DMS 273 (cell line): ENCODE measurements around the gene PCDH12.
A peak's percentile ranks its signal among the peaks of the same experiment; 100 is the strongest.

Experiments used
- DNase-seq: peaks from one replicate; lab custom pipeline; 2025; ENCODE audit not compliant: unreplicated experiment; lab: John Stamatoyannopoulos, UW

Gene PCDH12

DNA sequence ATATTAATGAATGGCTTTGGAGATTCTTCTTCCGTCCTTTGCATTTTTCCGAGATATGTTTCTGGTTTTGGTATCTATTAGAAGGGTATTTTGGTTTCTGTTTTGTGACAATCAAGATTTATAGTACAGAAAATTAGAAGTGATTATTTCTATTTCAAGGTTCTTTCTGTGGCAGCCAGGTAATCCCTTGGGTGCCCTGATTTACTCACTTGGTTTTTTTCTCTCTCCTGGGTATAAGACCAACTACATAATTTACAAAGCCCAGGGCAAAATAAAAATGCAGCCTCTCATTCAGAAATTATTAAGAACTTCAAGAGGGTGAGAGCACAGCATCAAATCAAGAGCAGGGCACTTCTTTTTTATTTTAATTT lies 8.9 kb upstream of the PCDH12 start:
- no peak for DNase-seq

DNA sequence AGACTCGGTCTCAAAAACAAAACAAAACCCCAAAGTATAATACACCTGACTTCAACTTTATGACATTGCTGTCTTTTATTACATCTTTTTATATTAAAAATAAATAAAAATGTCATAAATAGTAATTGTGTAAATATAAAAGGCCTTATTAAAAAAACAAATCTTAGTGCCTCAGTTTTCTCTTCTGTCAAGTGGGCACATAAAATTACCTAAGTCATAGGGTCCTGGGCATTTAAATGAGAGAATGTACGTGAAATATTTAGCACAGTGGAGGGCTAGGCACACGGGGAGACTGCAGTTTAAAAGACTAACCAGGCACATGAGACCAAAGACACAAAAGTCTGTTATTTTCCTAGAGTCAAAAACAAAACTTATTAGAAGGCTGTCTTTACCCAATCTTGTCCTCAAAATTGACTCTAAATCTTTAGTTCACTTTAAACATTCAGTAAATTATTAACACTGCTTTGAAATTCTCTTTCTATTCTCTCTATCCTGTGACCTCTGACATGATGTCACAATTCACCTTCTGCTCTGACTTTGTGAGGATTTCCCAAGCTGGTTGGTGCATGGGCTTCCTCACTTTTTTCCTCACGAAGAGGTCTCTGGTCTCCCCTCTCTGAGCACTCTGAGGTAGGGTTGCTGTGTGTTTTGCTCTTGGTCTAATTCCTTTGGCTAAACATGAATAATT lies 8.4 kb upstream of the PCDH12 start:
- DNase-seq: no peak

DNA sequence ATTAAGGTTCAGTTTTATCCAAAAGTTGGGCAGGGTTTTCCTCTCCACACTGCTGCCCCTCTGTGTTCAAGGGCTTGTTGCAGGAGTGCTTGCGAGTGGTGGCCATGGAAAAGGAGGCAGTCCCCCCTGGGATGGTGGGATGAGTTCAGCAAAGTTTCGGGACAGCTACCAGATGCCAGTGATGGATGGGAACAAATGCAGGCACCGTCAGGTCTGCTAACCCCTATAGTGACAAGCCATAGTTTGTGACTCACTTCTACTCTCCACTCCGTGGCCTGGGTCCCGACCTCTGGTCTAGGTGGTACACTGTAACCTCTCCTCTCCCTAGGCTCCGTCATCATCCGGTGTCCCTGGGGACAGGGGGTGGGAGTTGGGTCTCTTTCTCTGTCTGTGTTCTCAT lies 7.1 kb upstream of the PCDH12 start:
- DNase-seq: no peak

DNA sequence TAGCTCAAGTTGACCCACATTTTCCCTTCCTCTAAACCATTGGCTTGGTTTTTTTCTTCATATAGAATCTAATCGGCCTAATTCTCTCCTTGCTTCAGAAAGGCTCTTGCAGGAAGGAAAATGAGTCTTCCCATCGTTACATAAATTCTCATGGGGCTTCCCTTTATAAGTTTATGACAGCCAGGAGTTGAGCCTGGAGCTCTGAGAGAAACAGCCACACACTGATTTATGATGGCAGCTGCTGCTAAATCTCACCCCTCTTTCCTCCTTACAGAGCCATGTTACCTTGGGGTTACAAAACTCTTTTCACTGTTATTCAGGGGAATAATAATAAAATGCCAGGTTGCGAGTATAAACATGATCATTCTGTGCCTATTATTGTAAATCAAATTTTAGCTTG lies 5.7 kb upstream of the PCDH12 start:
- no peak for DNase-seq

DNA sequence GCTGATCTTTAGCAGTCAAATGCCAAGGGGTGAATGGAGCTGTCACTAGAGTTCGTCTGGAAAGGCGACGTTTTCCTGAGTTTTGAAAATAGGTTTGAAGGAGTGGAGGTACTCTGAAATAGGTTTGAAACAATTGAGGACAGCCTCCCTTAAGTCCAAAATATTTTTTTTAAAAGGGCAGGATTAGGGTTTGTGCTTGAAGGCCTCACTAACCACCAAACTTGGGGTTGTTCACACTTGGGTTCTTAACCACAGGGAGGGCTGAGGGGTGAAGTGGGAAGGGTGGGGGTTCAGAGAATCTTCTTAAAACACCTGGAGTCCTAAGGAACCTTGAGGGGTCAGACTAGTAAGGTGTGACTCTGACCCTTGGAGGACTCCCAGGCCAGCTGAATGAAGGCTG lies 3.5 kb upstream of the PCDH12 start:
- DNase-seq: no peak

DNA sequence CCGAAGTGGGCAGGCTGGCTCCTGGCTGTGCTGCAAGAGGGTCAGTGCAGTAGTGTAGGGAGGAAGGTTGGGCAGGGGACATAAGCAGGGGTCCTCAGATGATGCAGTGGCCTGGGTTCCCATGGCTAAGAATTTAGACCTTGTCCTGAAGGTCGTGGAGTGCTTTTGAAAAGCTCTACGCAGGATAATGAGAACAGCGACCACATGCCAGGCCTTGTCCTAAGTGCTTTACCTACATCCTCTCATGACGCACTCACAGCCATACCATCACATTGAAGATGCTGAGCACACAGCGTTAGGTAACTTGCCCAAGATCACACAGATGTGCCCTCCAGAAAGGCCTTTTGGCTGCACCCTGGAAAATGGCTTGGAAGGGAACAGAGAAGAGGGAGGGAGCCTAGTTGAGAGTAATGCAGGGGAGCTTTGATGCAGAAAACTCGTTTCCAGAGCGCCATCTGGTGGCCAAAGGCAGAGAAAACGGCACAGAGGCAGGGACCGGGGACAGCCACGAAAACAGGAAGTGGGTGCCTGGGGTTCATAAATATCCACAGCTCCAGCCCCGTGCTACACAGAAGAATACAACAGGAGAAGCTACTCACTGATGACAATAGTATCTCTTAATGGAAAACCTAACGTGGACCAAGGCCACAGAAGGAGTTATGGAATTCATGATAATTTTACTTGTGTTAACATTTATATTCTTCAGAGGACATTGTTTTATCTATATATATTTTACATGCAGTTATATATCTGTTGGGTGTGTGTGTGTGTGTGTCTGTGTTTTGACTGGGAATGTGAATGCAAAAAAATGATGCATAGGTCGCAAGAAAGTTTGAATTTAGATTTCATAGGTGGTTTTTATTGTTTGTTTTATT lies 2.7 kb upstream of the PCDH12 start:
- peak; percentile 94 for DNase-seq

DNA sequence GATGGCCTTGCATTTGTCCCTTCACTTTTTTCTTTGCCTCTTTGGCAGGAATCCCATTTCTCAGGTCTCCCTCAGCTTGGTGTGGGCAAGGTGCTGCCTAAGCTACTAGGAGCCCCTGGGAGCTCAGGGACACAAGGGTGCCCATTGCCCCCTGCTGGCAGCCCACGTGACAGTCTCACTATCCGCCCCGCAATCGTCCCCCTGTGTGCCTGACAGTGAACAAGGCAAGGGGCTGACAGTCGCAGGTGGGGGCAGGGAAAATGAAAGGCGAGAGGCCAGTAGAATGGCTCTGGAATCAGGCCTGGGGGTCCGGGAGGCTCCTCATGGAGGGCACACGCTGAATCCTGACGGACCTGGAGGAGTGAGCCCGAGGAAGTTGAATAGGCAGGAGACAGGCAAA lies 2.0 kb upstream of the PCDH12 start:
- peak; percentile 22 for DNase-seq

DNA sequence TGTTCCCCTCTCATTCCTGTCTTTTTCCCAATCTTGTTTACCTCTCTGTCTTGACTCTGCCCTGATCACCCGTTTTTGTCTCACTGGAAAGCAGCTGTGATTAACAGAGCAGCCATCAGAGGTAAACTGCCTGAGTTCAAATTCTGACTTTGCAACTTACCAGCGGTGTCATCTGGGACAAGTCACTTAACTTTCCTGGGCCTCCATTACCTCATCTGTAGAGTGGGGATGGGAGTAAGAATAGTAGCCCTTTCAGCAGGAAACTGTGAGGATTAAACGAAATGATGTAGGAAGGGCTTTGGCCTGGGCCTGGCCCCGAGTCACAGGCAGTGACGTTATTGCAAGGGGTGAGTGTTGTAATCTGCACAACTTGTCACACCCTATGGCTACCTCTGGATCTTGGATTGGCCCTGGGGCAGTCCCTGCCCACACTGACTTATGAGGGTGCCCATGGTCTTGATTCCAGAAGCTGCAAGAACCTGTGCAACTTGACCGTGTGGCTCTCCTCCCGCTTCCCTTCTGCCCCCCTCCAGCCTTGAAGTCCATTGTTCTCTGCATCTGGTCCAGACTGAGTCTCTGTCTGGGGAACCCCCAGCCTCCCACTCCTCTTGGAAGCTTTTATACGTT lies 657 bp upstream of the PCDH12 start:
- DNase-seq: no peak

DNA sequence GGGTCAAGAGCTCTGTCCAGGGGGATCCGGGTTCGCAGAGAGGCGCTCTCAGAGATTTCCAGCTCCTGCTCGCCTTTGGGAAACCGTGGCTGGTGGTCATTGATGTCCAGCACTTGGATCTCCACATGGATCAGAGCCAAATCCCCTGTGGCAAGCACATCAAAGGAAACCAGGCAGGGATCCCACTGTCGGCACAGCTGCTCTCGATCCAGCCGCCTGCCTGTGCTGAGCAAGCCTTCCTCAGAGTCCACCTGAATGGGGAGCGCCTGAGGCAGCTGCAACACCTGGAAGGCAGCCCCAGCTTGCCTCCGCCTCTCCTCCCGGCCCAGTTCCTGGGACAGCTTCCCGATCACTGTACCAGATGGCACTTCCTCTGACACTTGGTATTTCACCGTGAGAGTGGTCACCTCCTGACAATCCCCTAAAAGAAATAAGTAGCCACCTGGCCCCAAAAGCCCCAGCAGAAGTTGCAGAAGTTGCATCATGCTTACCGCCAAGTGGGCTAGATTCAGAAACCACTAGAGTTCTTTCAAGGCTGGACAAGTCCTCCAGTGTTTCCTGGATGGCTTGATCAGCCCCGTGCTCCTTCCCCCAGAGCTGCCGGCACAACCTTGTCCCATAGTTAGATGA lies 520 bp downstream of the PCDH12 start:
- peak; percentile 20 for DNase-seq

DNA sequence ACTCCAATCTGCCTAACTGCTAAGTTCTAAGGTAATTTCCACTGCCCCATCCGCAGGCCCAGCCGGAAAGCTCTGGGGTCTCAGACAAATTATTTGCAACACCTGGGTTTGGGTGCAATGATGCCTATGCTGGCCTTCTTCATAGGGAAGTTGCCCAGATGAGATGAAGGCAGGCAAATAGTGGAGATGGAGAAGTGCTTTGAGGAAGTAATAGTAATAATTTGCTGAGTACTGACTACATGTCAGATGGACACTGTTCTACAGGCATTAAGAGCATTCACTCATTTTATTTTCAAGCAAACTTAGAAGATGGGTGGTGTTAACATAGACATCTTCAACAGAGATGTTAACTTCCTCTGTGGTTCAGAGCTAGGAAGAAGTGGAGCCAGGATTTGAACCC lies 3.8 kb downstream of the PCDH12 start:
- DNase-seq: no peak

DNA sequence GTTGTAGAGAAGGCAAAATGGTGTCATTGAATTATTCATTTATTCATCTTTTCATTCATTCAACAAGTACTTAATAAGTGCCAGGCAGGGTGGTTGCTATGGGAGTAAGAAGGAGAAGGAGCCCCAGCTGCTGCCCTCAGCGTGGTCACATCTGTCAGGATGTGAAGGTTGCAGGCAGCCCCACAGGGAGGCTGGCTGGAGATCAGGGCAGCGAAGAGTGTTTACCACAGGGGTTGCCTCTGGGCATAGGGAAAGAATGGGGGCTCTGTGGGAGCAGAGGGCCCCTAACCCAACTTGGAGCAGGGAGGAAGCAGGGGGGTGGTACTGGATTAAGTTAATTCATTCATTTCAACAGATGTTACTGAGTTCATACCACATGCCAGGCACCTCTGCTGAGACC lies 6.0 kb downstream of the PCDH12 start:
- DNase-seq: peak; percentile 87

DNA sequence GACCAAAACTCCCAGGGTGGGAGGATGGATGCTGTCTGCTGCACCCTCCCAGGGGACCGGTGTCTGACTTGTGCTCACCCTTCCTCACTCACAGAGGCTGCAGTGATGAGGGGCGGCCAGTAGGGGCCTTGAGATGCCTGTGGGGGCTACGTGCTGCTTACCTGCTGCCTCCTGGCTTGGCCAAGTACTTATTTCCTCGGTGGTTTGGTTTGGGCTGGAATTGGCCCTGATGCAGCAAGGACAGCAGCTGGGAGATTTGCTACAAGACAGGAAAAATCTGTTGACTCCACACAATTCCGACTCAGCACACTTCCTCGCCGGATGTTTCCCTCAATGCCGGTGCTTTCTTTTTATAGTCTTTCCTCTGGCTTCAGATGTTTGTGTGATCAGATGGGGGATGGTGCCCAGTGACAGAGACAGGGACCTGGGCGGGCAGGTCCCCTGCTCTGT lies 6.6 kb downstream of the PCDH12 start:
- DNase-seq: peak; percentile 63

DNA sequence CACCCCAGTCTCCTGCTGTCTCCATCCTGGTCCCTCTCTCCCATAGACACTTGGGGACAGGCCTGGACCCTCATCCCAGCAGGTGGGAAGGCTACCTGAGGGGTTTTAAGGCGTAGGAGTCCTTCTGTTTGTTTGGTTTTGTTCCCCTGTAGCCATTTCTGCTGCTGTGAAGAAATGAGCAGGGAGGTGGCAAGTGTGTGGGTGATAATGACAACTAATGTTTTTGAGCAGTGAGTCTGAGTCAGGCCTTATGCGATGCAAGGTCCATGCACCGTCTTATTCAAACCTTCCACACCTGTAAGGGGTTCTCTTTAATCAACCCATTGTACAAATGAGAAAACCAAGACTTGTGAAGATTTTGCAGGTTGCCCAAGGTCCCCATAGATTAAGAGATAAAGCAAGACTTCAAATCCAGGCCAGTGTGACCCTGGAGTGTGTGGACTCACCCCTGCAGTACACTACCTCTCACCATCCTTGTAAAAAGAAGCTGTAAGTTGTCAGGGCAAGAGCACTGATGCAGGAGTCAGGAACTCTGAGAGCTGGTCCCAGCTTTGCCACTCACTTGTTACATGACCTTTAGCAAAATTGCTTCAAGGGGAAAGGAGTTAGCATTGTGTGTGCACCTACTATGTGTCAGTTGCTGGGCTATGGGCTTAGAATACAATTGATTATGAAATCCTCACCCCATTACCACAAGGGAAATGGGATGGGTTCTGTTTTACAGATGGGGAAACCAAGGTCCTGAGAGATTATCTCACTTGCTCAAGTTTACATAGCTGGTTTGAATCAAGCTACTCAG lies 7.6 kb downstream of the PCDH12 start:
- DNase-seq: no peak

DNA sequence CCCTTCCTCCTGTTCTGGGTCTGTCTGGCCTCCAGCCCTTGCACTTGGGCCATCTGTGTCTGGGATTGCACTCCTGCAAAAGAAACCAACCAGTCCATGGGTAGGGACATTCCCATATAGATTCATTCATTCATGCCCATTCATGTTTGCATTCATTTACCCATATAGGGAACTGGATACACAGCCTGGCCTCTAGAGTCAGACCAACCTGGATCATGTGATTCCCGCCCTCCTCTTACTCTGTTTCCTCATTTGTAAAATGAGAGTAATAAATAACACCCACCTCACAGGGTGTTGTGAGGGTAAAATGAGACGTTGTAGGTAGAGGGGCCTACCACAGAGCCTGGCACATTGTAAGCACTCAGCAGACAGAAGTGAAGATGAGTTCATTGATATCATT lies 8.5 kb downstream of the PCDH12 start:
- DNase-seq: no peak

DNA sequence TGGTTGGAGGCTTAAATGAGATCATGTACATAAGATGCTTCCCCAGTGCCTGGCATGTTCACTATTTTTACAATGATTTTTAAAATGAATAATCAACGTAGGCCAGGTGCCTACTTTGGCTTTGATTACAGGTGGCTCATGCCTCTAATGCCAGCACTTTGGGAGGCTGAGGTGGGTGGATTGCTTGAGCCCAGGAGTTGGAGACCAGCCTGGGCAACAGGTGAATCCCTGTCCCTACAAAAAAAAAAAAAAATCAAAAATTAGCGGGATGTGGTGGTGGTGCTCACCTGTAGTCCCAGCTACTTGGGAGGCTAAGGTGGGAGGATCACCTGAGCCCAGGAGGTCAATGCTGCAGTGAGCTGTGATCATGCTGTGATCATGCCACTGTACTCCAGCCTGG lies 9.2 kb downstream of the PCDH12 start:
- no peak for DNase-seq

DNA sequence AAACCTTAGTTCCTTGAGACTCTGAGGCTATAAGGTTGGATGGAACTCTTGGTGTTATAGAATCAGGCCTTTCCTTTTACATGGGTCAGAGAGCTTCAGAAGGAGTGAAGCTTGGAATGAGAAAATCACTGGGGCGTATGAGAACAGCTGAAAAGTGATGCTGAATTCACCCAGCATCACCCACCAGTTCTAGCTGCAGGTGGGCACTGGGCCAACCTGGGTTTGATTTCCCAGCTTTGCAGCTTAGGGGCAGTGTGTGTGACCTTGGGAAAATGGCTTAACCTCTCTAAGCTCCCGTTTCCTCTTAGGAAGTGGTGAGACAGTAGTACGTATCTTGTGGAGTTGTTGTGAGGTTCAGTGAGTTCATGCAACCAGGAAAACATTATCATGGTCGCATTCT lies 10.7 kb downstream of the PCDH12 start:
- peak; percentile 19 for DNase-seq

DNA sequence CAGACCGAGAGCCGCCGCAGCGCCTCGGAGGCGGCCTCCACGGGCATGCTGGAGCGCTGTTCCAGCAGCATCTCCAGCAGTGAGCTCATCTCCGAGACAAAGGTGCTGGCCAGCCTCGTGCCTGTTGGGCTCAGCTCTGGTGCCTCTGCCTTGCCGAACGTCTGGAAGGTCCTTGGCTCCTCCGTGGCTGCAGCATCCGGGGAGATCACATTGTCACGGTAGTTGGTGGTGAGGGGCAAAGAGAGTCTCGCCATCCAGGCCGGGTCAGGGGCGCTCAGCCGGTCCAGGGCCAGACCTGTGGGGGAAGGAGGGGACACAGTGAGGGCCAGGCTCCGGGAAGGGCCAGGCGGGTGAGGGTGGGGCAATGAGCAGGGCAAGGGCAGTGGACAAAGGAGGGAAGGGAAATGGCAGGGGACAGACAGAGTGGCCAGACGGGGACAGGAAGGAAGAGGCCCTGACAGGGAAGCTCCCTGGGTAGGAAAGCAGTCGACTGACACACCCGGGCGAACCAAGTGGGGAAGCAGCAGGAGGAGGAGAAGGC lies 12.4 kb downstream of the PCDH12 start:
- DNase-seq: no peak

DNA sequence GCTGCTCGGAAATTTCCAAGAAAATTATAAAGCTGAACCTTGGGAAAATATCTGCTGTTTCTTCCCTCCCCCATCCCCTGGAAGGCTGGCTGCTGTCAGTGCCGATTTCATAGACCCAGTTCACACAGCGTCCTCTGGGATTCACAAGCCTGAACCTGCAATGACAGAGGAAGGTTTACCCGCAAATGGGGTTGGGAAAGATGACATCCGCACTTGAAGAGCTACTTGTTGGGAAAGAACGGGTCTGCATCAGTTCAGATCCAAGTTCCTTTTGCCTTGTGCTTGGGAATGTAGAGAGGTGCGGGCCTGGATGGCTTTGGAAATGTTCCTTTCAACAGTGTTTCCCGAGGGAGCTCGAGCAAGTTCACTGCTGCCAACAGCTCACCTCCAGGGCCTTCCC lies 13.9 kb downstream of the PCDH12 start:
- DNase-seq: no peak

DNA sequence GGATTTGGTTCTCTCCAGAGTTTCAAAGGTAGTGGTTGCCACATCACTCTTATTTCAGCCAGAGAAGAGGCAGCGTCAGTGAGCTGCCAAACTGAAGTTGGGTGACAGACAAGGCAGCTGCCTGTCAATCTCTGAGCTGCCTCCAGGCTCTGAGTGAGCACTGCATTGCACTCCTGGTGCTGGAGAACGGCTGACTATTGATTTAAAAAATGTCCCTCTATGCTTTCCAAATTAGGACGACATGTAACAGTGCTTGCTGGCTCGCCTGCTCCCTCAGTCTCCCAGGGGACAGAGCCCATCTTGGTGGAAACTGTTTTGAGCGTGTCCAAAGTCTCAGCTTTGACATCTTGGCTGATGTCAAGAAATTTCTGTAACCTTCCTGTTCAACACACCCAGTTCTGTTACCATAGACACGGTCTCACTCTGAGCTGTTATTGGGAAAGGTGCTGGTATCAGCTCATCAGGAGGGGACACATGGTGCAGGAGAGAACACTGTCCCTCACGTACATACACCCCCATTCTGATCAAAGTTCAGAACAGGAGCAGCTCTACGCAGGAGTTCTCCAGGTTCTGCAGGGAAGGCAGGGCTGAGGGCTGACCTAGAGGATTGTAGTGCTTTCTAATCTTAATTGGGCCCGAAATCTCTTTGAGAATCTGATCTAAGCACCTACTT lies 15.7 kb downstream of the PCDH12 start:
- DNase-seq: no peak

DNA sequence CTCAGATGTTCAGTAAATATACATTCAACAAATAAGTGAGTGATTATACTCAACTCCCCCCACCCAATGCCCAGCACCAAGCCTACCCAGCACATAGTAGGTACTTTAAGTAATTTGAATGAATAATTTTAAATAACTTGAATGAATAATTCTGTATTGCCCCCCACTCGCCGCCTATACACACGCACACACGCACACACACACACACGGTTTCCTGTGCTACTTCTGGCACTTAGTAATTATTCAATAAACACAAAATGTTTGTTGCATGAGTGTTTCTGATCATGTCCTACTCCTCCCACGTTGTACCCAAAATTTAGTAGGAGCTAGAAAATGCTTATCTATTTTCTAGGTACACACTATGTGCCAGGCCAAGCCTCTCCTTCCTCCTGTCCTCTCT lies 16.2 kb downstream of the PCDH12 start:
- no peak for DNase-seq
